Stomach (tissue), 9 donors: ENCODE results near the gene BPGM. TPM values are rescaled to one million over a fixed set of nuclear protein-coding genes. Genes with fewer than 3 reads are reported as not detected.

Experiments used
- DNase-seq, 2 donors: peaks; one replicate each; pipeline versions ENCODE4 v3.0.0 to v3.0.0-alpha.2; 2013 to 2019
- H3K27ac ChIP-seq, 5 donors: fragments of 200-600 bp in 4 of 5; sonication (generic) in 4 of 5; one replicate each; pipeline ENCODE4 v1.5.1; 2013 to 2019; ENCODE audit warnings: mild to moderate bottlenecking in 1 of 5, moderate library complexity in 1 of 5
- H3K27me3 ChIP-seq, 3 donors: fragments of 200-600 bp; sonication (generic); one replicate each; pipeline ENCODE4 v1.5.1; 2017 to 2019; ENCODE audit warnings: mixed run types in 1 of 3
- H3K36me3 ChIP-seq, 4 donors: fragments of 200-600 bp; sonication (generic); 1 replicate in 3 of 4; 2 replicates in 1 of 4; pipeline ENCODE4 v1.5.1; 2016 to 2019
- H3K4me1 ChIP-seq, 4 donors: fragments of 200-600 bp; sonication (generic); one replicate each; pipeline ENCODE4 v1.5.1; 2016 to 2019
- H3K4me3 ChIP-seq, 4 donors: fragments of 200-600 bp; sonication (generic) in 3 of 4; one replicate each; pipeline ENCODE4 v1.5.1; 2016 to 2019; ENCODE audit warnings: mild to moderate bottlenecking in 1 of 4
- H3K9me3 ChIP-seq, 4 donors: fragments of 200-600 bp; sonication (generic); one replicate each; pipeline ENCODE4 v1.5.1; 2016 to 2019
- CTCF ChIP-seq, 7 experiments: fragments of 450-650 bp in 4 of 7; fragments of 200-600 bp in 3 of 7; sonication (generic) in 3 of 7; IDR thresholded peaks; one replicate each; pipeline ENCODE4 v1.5.1; 2016 to 2019; ENCODE audit warnings: antibody characterized with exemption in 7 of 7, control low read depth in 2 of 7, mild to moderate bottlenecking in 1 of 7
- EP300 ChIP-seq: sonication (generic); formaldehyde crosslinking; IDR thresholded peaks from one replicate; pipeline ENCODE4 v1.6.1; 2017; ENCODE audit warnings: antibody characterized with exemption
- POLR2A ChIP-seq, 4 donors: fragments of 450-650 bp; IDR thresholded peaks; one replicate each; pipeline ENCODE4 v1.6.1; 2016; ENCODE audit warnings: antibody characterized with exemption in 4 of 4, control low read depth in 2 of 4, mild to moderate bottlenecking in 1 of 4, moderate library complexity in 1 of 4
- POLR2AphosphoS5 ChIP-seq, 3 donors: sonication (generic); formaldehyde crosslinking; IDR thresholded peaks; one replicate each; pipeline ENCODE4 v1.6.1; 2016; ENCODE audit warnings: antibody characterized with exemption in 3 of 3
- WGBS, 5 donors: extraction: QIAGEN DNeasy Blood & Tissue Kit in 3 of 5; methylation state at CpG; one replicate each; pipeline versions ENCODE4 v1.1.5 to v1.1.7; 2013 to 2018; 5-methylcytosine and 5-hydroxymethylcytosine counted together
- intact Hi-C: fragments of 100-400 bp; cut with DNase I; formaldehyde crosslinking; loops from one replicate; pipeline ENCODE4 v1.15.1; 2023; ENCODE audit warnings: low total_unique reads
- polyA plus RNA-seq, 3 donors: library from polyadenylated mRNA; stranded (reverse); fragments of 200-250 nt; gene quantifications; one replicate each; pipeline ENCODE4 v1.2.3, GENCODE V29; 2013
- total RNA-seq, 5 donors: library from RNA; depleted of rRNA; stranded (reverse); fragments of >200 nt; gene quantifications; one replicate each; pipeline versions ENCODE4 v1.1.0 to v1.2.3, GENCODE V29; 2014 to 2016
- donor health status: healthy with polysubstance abuse.
- donor health status: Bipolar disorder and iron deficiency.
- donor health status: healthy.

Gene BPGM
- total and polyA plus RNA-seq, 8 donors = 4.7 to 47.3 (median 19.8) TPM

GRCh38 chr7:134697205-134697886, 50.7 kb downstream of the BPGM start:
- intact Hi-C loops = loop anchor here (10.0 kb wide), 1 partner anchor 257 kb away; no protein-coding TSS in a partner anchor
- Histone ChIP-seq H3K4me1 (peaks cover 0 to 32% (median 10%) of the 10 kb centered on the region in 4 donors), H3K27ac (no peak overlapping the region), H3K4me3 (no peak overlapping the region), H3K27me3 (no peaks in the 10 kb centered on the region), H3K36me3 (no peaks in the 10 kb centered on the region), H3K9me3 (no peaks in the 10 kb centered on the region)
- WGBS, 5 donors = 88 to 94% (median 91%) methylated on average over 3 of the region's 3 CpGs
- no peak for TF ChIP-seq POLR2AphosphoS5 (IDR thresholded peaks at IDR 0.05)
- no peak for TF ChIP-seq CTCF (IDR thresholded peaks at IDR 0.05)
- TF ChIP-seq EP300 = no peak
- TF ChIP-seq POLR2A (IDR thresholded peaks at IDR 0.05) = no peak
- no peak for DNase-seq

GRCh38 chr7:134698481-134698880, 51.8 kb downstream of the BPGM start:
- Histone ChIP-seq H3K9me3 (no peaks in the 10 kb centered on the region), H3K4me1 (peaks cover 0 to 42% (median 14%) of the 10 kb centered on the region in 4 donors), H3K27me3 (no peaks in the 10 kb centered on the region), H3K27ac (no peak overlapping the region), H3K36me3 (no peaks in the 10 kb centered on the region), H3K4me3 (no peak overlapping the region)
- 91 to 98% (median 95%) methylated on average over 1 of the region's 1 CpG for WGBS, 5 donors
- TF ChIP-seq CTCF (IDR thresholded peaks at IDR 0.05) (no peak), POLR2A (IDR thresholded peaks at IDR 0.05) (no peak), EP300 (no peak)
- no peak for DNase-seq
- intact Hi-C loops = loop anchor here (10.0 kb wide), 1 partner anchor 256 kb away; no protein-coding TSS in a partner anchor

- TF ChIP-seq CTCF (IDR thresholded peaks at IDR 0.05) (no peak), POLR2A (IDR thresholded peaks at IDR 0.05) (no peak), POLR2AphosphoS5 (IDR thresholded peaks at IDR 0.05) (no peak), EP300 (no peak)
- Histone ChIP-seq H3K27ac (peak overlapping the region in 3 of 5 donors; percentile 5 to 77 (median 60)), H3K4me1 (peaks cover 0 to 49% (median 15%) of the 10 kb centered on the region in 4 donors), H3K4me3 (no peak overlapping the region), H3K9me3 (no peaks in the 10 kb centered on the region), H3K36me3 (no peaks in the 10 kb centered on the region), H3K27me3 (no peaks in the 10 kb centered on the region)
- intact Hi-C loops = loop anchor here (10.0 kb wide), 1 partner anchor 256 kb away; no protein-coding TSS in a partner anchor
- DNase-seq = no peak
- WGBS, 5 donors = 73 to 85% (median 80%) methylated on average over 8 of the region's 8 CpGs
Observed at GRCh38 chr7:134699021-134699818, 52.6 kb downstream of the BPGM start.

GRCh38 chr7:134699899-134700298, 53.2 kb downstream of the BPGM start:
- H3K9me3 ChIP-seq = no peaks in the 10 kb centered on the region
- H3K4me1 ChIP-seq = peaks cover 0 to 56% (median 15%) of the 10 kb centered on the region in 4 donors
- no peaks in the 10 kb centered on the region for H3K36me3 ChIP-seq
- H3K27me3 ChIP-seq = no peaks in the 10 kb centered on the region
- TF ChIP-seq EP300 (no peak), CTCF (IDR thresholded peaks at IDR 0.05) (no peak), POLR2AphosphoS5 (IDR thresholded peaks at IDR 0.05) (no peak), POLR2A (IDR thresholded peaks at IDR 0.05) (no peak)
- H3K27ac ChIP-seq = peak overlapping the region in 3 of 5 donors; percentile 5 to 77 (median 60)
- H3K4me3 ChIP-seq = no peak overlapping the region
- intact Hi-C loops = loop anchor here (10.0 kb wide), 1 partner anchor 255 kb away; no protein-coding TSS in a partner anchor
- 67 to 87% (median 80%) methylated on average over 2 of the region's 2 CpGs for WGBS, 5 donors
- no peak for DNase-seq
